Endodermal cell (in vitro differentiated cells): ENCODE results near the gene ZNF536. TPM values are rescaled to one million over a fixed set of nuclear protein-coding genes. Genes with fewer than 3 reads are reported as not detected.

Source experiments
- DNase-seq: peaks from one replicate; pipeline ENCODE4 v3.0.0-alpha.2; 2017
- H3K27ac ChIP-seq: 2 replicates; pipeline ENCODE4 v1.5.1; 2013; ENCODE audit warnings: mild to moderate bottlenecking, low read depth, low read length, moderate library complexity
- H3K27me3 ChIP-seq: 2 replicates; pipeline ENCODE4 v1.6.1; 2013; ENCODE audit warnings: mild to moderate bottlenecking, low read length, moderate library complexity; ENCODE audit not compliant: insufficient read depth, control insufficient read depth, poor library complexity, severe bottlenecking
- H3K36me3 ChIP-seq: 2 replicates; pipeline ENCODE4 v1.7.0; 2013; ENCODE audit warnings: mild to moderate bottlenecking, low read length, moderate library complexity; ENCODE audit not compliant: control insufficient read depth, insufficient read depth
- H3K4me1 ChIP-seq: one replicate; pipeline ENCODE4 v1.7.0; 2013; ENCODE audit warnings: low read length; ENCODE audit not compliant: control insufficient read depth, insufficient read depth
- H3K4me3 ChIP-seq: 2 replicates; pipeline ENCODE4 v1.5.1; 2013; ENCODE audit warnings: mild to moderate bottlenecking, low read length, moderate library complexity
- H3K9ac ChIP-seq: 2 replicates; pipeline ENCODE4 v1.6.1; 2013; ENCODE audit warnings: mild to moderate bottlenecking, low read length, moderate library complexity; ENCODE audit not compliant: poor library complexity, severe bottlenecking; ENCODE audit errors: extremely low read depth
- H3K9me3 ChIP-seq: 2 replicates; pipeline ENCODE4 v1.6.1; 2013; ENCODE audit warnings: mild to moderate bottlenecking, low read length, moderate library complexity; ENCODE audit not compliant: control insufficient read depth
- H3K27ac Mint-ChIP-seq: 2 replicates; pipeline ENCODE4 v1.8.0; 2020; ENCODE audit warnings: mixed read lengths
- H3K27me3 Mint-ChIP-seq: 2 replicates; pipeline ENCODE4 v1.8.0; 2021; ENCODE audit warnings: mild to moderate bottlenecking, mixed read lengths; ENCODE audit not compliant: insufficient read depth
- H3K36me3 Mint-ChIP-seq: 2 replicates; pipeline ENCODE4 v1.8.0; 2020; ENCODE audit warnings: low read depth, mixed read lengths
- H3K4me1 Mint-ChIP-seq: 2 replicates; pipeline ENCODE4 v1.8.0; 2020; ENCODE audit warnings: mixed read lengths
- H3K4me3 Mint-ChIP-seq: 2 replicates; pipeline ENCODE4 v1.8.0; 2020; ENCODE audit warnings: mild to moderate bottlenecking, moderate library complexity, mixed read lengths
- H3K9me3 Mint-ChIP-seq: 2 replicates; pipeline ENCODE4 v1.8.0; 2020; ENCODE audit warnings: mild to moderate bottlenecking, mixed read lengths
- CTCF ChIP-seq: fragments of 200-600 bp; sonication (generic); conservative IDR thresholded peaks from 2 replicates; pipeline ENCODE4 v1.5.0; 2021; ENCODE audit warnings: antibody characterized with exemption, mild to moderate bottlenecking
- WGBS, 2 experiments: methylation state at CpG; one replicate each; pipeline versions ENCODE4 v1.1.5 to v1.1.7; 2013; ENCODE audit warnings: missing lambda C conversion rate in 2 of 2, mixed read lengths in 1 of 2; ENCODE audit not compliant: insufficient coverage in 1 of 2, insufficient read length in 1 of 2; 5-methylcytosine and 5-hydroxymethylcytosine counted together
- total RNA-seq, 2 donors: library from RNA; stranded (reverse); fragmentation: NEBNext Ultra II Directional in 1 of 2; extraction: Animal tissue kit (Norgen Biotek cat#: 25700) in 1 of 2; gene quantifications; 2 replicates in 1 of 2; 3 replicates in 1 of 2; pipeline ENCODE4 v1.2.1, GENCODE V29; 2021

The ZNF536 gene
- total RNA-seq, 2 donors from 2014 or later: not detected

GRCh38 chr19:30528919-30529318 is 156.7 kb downstream of the ZNF536 start:
- no peaks in the 10 kb centered on the region for H3K9me3 ChIP-seq
- H3K36me3 Mint-ChIP-seq: no peaks in the 10 kb centered on the region
- no peak overlapping the region for H3K9ac ChIP-seq
- no peak overlapping the region for H3K27ac ChIP-seq
- no peak overlapping the region for H3K4me3 ChIP-seq
- WGBS, 2 experiments: 81 to 83% methylated on average over 4 to 8 of the region's 8 CpGs
- no peaks in the 10 kb centered on the region for H3K4me1 ChIP-seq
- H3K27me3 ChIP-seq: no peaks in the 10 kb centered on the region
- H3K4me3 Mint-ChIP-seq: no peak overlapping the region
- H3K27me3 Mint-ChIP-seq: no peaks in the 10 kb centered on the region
- no peaks in the 10 kb centered on the region for H3K9me3 Mint-ChIP-seq
- no peak overlapping the region for H3K27ac Mint-ChIP-seq
- peaks cover 3% of the 10 kb centered on the region for H3K4me1 Mint-ChIP-seq
- no peaks in the 10 kb centered on the region for H3K36me3 ChIP-seq
- DNase-seq: no peak
- TF ChIP-seq CTCF: no peak

GRCh38 chr19:30529876-30530275 is 157.7 kb downstream of the ZNF536 start:
- Mint-ChIP-seq H3K27me3 (no peaks in the 10 kb centered on the region), H3K36me3 (no peaks in the 10 kb centered on the region), H3K9me3 (no peaks in the 10 kb centered on the region), H3K27ac (no peak overlapping the region), H3K4me1 (peaks cover 3% of the 10 kb centered on the region), H3K4me3 (no peak overlapping the region)
- Histone ChIP-seq H3K9me3 (no peaks in the 10 kb centered on the region), H3K4me1 (no peaks in the 10 kb centered on the region), H3K4me3 (no peak overlapping the region), H3K36me3 (no peaks in the 10 kb centered on the region), H3K27me3 (no peaks in the 10 kb centered on the region), H3K27ac (no peak overlapping the region), H3K9ac (no peak overlapping the region)
- no peak for TF ChIP-seq CTCF
- DNase-seq: no peak
- 92 to 100% methylated on average over 1 to 3 of the region's 3 CpGs for WGBS, 2 experiments

GRCh38 chr19:30530751-30531150 is 158.6 kb downstream of the ZNF536 start:
- no peaks in the 10 kb centered on the region for H3K4me1 ChIP-seq
- H3K4me1 Mint-ChIP-seq: no peaks in the 10 kb centered on the region
- H3K27ac Mint-ChIP-seq: no peak overlapping the region
- no peak for TF ChIP-seq CTCF
- no peak overlapping the region for H3K4me3 ChIP-seq
- no peak overlapping the region for H3K27ac ChIP-seq
- WGBS, 2 experiments: 88 to 89% methylated on average over 5 to 6 of the region's 6 CpGs
- H3K4me3 Mint-ChIP-seq: no peak overlapping the region
- H3K9me3 Mint-ChIP-seq: no peaks in the 10 kb centered on the region
- no peak for DNase-seq
- no peaks in the 10 kb centered on the region for H3K27me3 Mint-ChIP-seq
- no peaks in the 10 kb centered on the region for H3K36me3 ChIP-seq
- no peaks in the 10 kb centered on the region for H3K36me3 Mint-ChIP-seq
- no peaks in the 10 kb centered on the region for H3K9me3 ChIP-seq
- H3K9ac ChIP-seq: no peak overlapping the region
- H3K27me3 ChIP-seq: no peaks in the 10 kb centered on the region
